Measurements from ENCODE around the gene IGFBP1. TPM values are rescaled to one million over a fixed set of nuclear protein-coding genes. Genes with fewer than 3 reads are reported as not detected.

The IGFBP1 gene
- polyA plus RNA-seq, 2 of the 4 experiments (the other 2 are of a cell fraction) = 4.4 to 8.4 TPM

DNA sequence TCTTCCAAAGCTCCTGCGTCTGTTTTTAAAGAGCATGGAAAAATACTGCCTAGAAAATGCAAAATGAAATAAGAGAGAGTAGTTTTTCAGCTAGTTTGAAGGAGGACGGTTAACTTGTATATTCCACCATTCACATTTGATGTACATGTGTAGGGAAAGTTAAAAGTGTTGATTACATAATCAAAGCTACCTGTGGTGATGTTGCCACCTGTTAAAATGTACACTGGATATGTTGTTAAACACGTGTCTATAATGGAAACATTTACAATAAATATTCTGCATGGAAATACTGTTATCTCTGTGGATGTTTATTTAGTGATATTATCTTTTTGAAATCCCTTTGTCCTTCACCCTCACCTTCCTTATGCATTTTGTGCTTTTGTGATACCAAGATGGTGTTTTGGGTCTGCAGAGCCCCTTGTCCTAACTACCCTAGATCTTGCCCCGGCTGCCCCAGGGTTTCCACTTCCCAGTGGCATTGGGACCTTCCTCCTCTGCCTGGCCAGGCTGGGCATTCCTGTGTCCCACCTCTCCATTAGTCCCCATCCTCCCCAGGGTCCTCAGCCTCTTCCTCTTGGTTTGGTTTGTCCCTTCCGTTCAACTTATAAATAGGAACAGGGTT lies 5.2 kb downstream of the IGFBP1 start:
- TF ChIP-seq ESRRA (IDR thresholded peaks at IDR 0.05; ENCODE audit: borderline replicate concordance, low read length) (no peak), PHF8 (IDR thresholded peaks at IDR 0.05; ENCODE audit: borderline replicate concordance, low read depth) (no peak), HOXB5 (CRISPR knock-in tag; IDR thresholded peaks at IDR 0.05) (no peak), RFX5 (IDR thresholded peaks at IDR 0.05) (no peak), ZSCAN20 (CRISPR knock-in tag; IDR thresholded peaks at IDR 0.05) (no peak), HEYL (CRISPR knock-in tag; IDR thresholded peaks at IDR 0.05) (no peak), MAFK (IDR thresholded peaks at IDR 0.05; ENCODE audit: partially characterized antibody) (no peak), KDM5A (IDR thresholded peaks at IDR 0.05) (no peak), FOXS1 (CRISPR knock-in tag; IDR thresholded peaks at IDR 0.05) (no peak), KDM1A (IDR thresholded peaks at IDR 0.05; ENCODE audit: low read depth) (no peak), NPAS2 (CRISPR knock-in tag; IDR thresholded peaks at IDR 0.05; ENCODE audit: borderline replicate concordance) (no peak), CHD4 (IDR thresholded peaks at IDR 0.05; ENCODE audit: borderline replicate concordance) (no peak), POLR2AphosphoS2 (conservative IDR thresholded peaks at IDR 0.05; ENCODE audit: low read length) (no peak), RCOR1 (IDR thresholded peaks at IDR 0.05; ENCODE audit: low read depth, low read length) (no peak)
- TF ChIP-seq, protein P1, sequence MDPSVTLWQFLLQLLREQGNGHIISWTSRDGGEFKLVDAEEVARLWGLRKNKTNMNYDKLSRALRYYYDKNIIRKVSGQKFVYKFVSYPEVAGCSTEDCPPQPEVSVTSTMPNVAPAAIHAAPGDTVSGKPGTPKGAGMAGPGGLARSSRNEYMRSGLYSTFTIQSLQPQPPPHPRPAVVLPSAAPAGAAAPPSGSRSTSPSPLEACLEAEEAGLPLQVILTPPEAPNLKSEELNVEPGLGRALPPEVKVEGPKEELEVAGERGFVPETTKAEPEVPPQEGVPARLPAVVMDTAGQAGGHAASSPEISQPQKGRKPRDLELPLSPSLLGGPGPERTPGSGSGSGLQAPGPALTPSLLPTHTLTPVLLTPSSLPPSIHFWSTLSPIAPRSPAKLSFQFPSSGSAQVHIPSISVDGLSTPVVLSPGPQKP (IDR thresholded peaks at IDR 0.05; ENCODE audit: low read depth, low read length) = no peak
- no peak overlapping the region for H3K27ac ChIP-seq
- H3K4me3 ChIP-seq = no peak overlapping the region
- DNase-seq (ENCODE audit: low read depth in 1 of 2, low spot score in 1 of 2) (no peak), FAIRE-seq (no peak), ATAC-seq (no peak)
- H3K4me2 ChIP-seq = no peak overlapping the region
- 62% methylated on average over 5 of the region's 5 CpGs for WGBS (ENCODE audit: missing lambda C conversion rate)
- ChIA-PET CTCF (interaction anchor here (1.5 to 3.1 kb wide), 4 partner anchors 22 to 1195 kb away, joined by 3 to 18 read pairs (median 11); no protein-coding TSS in a partner anchor), POLR2A (no interaction called here)
- H3K4me1 ChIP-seq = peaks cover 5% of the 10 kb centered on the region; the same call in 2 of the 3 replicates
- H3K9me3 ChIP-seq = no peaks in the 10 kb centered on the region

- 28% methylated on average over 4 of the region's 4 CpGs for WGBS (ENCODE audit: missing lambda C conversion rate)
- TF ChIP-seq GATA3 (IDR thresholded peaks at IDR 0.05; ENCODE audit: borderline replicate concordance) (no peak), ATOH8 (CRISPR knock-in tag; IDR thresholded peaks at IDR 0.05; ENCODE audit: low read depth) (no peak), RAD21 (conservative IDR thresholded peaks at IDR 0.05 in 1 of 2, IDR thresholded peaks at IDR 0.05 in 1 of 2) (no peak), RFX5 (IDR thresholded peaks at IDR 0.05) (no peak), SMC3 (IDR thresholded peaks at IDR 0.05) (no peak), ESRRA (IDR thresholded peaks at IDR 0.05; ENCODE audit: borderline replicate concordance, low read length) (no peak), NPAS2 (CRISPR knock-in tag; IDR thresholded peaks at IDR 0.05; ENCODE audit: borderline replicate concordance) (no peak), CHD4 (IDR thresholded peaks at IDR 0.05; ENCODE audit: borderline replicate concordance) (no peak), KDM5A (IDR thresholded peaks at IDR 0.05) (no peak), PHF8 (IDR thresholded peaks at IDR 0.05; ENCODE audit: borderline replicate concordance, low read depth) (no peak), POLR2A (IDR thresholded peaks at IDR 0.05; ENCODE audit: low read length) (no peak), NFE2L2 (conservative IDR thresholded peaks at IDR 0.05; ENCODE audit: low read length) (no peak), SREBF2 (IDR thresholded peaks at IDR 0.05) (no peak), ZFP36 (IDR thresholded peaks at IDR 0.05; ENCODE audit: borderline replicate concordance, partially characterized antibody) (no peak), REST (IDR thresholded peaks at IDR 0.05) (no peak), EHF (CRISPR knock-in tag; IDR thresholded peaks at IDR 0.05) (no peak), JUN (IDR thresholded peaks at IDR 0.05) (no peak), HOXB5 (CRISPR knock-in tag; IDR thresholded peaks at IDR 0.05) (no peak)
- TF ChIP-seq, protein P2, sequence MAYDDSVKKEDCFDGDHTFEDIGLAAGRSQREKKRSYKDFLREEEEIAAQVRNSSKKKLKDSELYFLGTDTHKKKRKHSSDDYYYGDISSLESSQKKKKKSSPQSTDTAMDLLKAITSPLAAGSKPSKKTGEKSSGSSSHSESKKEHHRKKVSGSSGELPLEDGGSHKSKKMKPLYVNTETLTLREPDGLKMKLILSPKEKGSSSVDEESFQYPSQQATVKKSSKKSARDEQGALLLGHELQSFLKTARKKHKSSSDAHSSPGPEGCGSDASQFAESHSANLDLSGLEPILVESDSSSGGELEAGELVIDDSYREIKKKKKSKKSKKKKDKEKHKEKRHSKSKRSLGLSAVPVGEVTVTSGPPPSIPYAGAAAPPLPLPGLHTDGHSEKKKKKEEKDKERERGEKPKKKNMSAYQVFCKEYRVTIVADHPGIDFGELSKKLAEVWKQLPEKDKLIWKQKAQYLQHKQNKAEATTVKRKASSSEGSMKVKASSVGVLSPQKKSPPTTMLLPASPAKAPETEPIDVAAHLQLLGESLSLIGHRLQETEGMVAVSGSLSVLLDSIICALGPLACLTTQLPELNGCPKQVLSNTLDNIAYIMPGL (CRISPR knock-in tag; IDR thresholded peaks at IDR 0.05; ENCODE audit: borderline replicate concordance) = no peak
- H3K27ac ChIP-seq = no peak overlapping the region
- H3K4me1 ChIP-seq = peaks cover 3% of the 10 kb centered on the region; the same call in 2 of the 3 replicates
- FAIRE-seq (no peak), DNase-seq (ENCODE audit: low read depth in 1 of 2, low spot score in 1 of 2) (no peak), ATAC-seq (0 out of 6 replicates have a peak, but pooled peaks of 1 of the 2 experiments have one; percentile 14)
- H3K4me3 ChIP-seq = no peak overlapping the region
- no peaks in the 10 kb centered on the region for H3K9me3 ChIP-seq
- POLR2A ChIA-PET = no interaction called here
- H3K4me2 ChIP-seq = no peak overlapping the region
- CTCF ChIA-PET = interaction anchor here (1.0 to 3.0 kb wide), 4 partner anchors 23 to 1288 kb away, joined by 3 to 18 read pairs (median 8); no protein-coding TSS in a partner anchor
Measured at GRCh38 chr7:45893996-45894664, 5.8 kb downstream of the IGFBP1 start.
